IPS-NIHi11 (cell line): ENCODE data around the gene GAS2L2.

Experiments
- DNase-seq: peaks from one replicate; pipeline ENCODE4 v3.0.0; 2012; ENCODE audit warnings: mixed read lengths, low spot score

GAS2L2 gene

DNA sequence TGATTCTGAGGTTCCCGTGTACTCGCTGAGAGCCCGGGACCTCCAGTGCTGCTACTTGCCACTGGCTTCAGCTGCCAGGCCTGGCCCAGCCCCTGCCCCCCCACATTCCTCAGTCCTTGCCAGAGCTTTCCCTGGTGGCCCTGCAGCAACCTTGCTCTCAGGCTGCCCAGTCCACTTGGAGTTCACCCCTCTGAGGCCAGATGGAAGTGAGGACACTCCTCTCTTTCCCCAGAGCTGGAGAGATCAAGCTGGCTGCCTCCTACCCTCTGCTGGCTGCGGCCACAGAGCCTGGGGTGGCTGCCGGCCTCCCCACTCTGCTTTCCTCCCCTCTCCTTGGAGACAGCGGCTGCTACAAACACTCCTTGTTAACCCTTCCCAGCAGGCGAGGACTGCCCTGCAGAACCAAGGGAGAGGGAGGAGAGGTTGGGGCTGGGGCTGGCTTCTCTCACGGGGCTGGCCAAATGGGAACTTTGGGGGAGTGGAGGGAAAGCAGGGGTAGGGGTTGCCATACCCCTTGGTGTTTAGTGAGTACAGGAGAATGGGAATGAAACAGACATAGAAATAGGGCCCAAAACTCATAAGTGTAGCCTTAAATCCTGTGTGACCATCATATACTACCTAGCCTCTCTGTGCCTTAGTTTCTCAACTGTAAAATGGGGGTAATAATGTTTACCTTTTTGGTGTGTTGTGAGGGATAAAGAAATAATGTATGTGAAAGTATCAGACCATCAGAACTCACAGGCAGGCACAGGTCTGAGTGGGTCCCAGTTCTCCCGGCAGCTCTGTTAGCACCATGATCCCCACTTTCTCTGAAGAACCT is at the start of gene GAS2L2:
Gene GAS2L2 (minus strand): TSS at position 295 of the 820 bp plus-strand sequence. CDS start 389 bp downstream, outside the sequence.
- DNase-seq: no peak

GRCh38 chr17:35801583-35802224 is 48.7 kb upstream of the GAS2L2 start:
- no peak for DNase-seq

DNA sequence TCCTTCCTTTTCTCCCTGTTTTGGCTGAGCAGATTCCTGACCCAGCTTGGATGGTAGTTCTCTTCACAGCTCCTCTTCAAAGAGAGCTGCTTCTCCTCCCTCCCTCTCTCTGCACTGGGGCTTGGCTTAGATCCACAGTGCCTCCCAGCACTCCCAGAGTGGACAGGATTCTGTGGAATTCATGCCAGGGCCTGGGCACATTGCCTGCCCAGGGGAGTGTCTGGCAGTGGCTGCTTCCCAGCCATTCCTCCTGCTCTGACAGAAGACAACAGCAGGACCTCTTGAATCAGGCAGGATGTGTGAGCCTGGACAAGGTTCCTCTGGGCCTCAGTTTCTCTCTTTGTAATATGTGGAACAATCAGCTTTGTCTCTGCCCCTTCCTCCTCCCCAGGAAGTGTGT is 46.9 kb upstream of the GAS2L2 start:
- DNase-seq: no peak

- DNase-seq: no peak
These were observed 44.9 kb upstream of the GAS2L2 start for GRCh38 chr17:35797918-35798317.

GRCh38 chr17:35797370-35797769 is 44.3 kb upstream of the GAS2L2 start:
- no peak for DNase-seq

- no peak for DNase-seq
These were observed 43.9 kb upstream of the GAS2L2 start for GRCh38 chr17:35796942-35797341.

GRCh38 chr17:35795871-35796265 is 42.8 kb upstream of the GAS2L2 start:
- DNase-seq: no peak

DNA sequence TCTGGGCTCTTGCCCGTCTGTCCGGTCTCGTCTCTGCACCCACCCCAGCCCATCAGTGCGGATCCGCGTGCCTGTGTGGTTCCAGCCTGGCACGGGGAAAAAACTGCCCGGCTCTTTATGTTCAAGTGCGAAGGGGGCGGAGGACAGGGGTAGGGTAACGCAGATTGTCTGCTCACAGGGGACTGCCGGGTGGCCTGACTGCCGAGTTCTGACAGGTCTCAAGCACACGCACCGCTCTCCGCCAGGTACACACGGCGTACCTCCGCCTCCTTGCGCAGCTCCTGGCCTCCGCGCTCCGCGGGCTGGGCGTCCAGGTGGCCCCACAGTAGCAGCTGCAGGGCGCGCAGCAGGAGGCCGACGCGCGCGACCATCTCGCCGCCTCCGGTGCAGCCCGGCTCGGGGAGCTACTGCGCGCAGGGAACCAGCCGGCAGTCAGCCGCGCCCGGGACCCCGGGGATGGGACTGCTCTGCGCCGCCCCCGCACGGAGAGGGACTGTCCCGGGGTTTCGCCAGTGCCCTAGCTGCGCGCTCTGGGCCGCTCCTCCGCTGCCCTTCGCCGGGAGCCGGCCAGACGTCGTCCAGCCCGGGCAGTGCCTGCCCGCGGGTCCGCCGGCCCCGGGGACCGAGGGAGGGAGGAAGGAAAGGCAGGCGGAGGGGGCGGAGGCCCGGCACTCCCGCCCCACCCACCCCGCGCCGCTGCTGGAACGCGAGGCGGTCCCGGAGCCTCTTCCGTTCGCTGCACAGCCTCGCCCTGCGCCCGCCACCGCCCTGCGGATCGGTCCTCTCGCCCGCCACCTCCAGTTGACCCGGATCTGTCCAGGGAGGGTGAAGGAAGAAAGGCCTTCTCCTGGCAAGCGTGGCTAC is 42.2 kb upstream of the GAS2L2 start, which contains the start of gene MMP28:
Gene MMP28 (minus strand): TSS at position 635 of the 864 bp plus-strand sequence. CDS start 264 bp downstream, at position 371.
- DNase-seq: peak; percentile 82

- DNase-seq: no peak
These were observed 40.2 kb upstream of the GAS2L2 start for GRCh38 chr17:35793257-35793656.

- no peak for DNase-seq
These were observed 38.8 kb upstream of the GAS2L2 start for GRCh38 chr17:35791681-35792350.

- no peak for DNase-seq
These were observed 37.8 kb upstream of the GAS2L2 start for GRCh38 chr17:35790841-35791240.

- DNase-seq: no peak
These were observed 35.7 kb upstream of the GAS2L2 start for GRCh38 chr17:35788477-35789368.

GRCh38 chr17:35786941-35787432 is 33.9 kb upstream of the GAS2L2 start:
- no peak for DNase-seq

- no peak for DNase-seq
These were observed 31.9 kb upstream of the GAS2L2 start for GRCh38 chr17:35784895-35785294.

- DNase-seq: no peak
These were observed 27.9 kb upstream of the GAS2L2 start for GRCh38 chr17:35780950-35781349.

GRCh38 chr17:35778641-35779196 is 25.7 kb upstream of the GAS2L2 start:
- no peak for DNase-seq

DNA sequence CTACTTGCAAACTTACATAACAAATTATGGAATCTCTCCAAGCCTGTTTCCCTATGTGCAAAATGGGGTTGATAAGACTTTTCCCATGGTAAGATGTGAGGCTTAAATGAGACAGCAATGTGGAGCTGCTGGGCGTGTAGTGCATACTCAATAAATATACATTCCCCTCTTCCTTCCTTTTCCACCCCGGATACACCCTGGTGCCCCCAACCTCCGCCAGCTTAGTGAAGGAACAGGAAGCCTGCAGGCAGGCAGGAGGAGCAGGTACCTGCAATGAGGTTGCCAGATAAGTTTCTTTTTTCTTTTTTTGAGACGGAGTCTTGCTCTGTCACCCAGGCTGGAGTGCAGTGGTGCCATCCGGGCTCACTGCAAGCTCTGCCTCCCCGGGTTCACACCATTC is 22.5 kb upstream of the GAS2L2 start:
- no peak for DNase-seq

DNA sequence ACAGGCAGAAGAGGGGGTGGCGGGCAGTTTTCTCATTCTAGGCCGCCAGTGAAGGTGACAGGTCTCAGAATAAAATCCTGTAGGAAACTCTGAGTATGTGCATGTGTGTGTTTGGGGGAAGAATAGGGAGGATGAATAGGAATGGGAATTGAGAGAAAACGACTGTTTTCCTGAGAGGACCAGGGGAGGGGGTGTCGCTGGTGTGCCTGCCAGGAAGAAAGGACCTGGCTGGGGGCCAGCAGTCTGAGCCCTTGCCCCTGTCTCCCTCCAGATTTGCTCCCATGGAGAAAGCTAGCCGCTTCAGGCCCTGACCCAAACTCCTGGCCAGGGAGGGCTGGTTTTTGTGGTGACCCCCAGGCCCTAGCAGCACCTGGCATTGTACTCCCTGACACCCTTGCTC is 22.0 kb upstream of the GAS2L2 start:
- DNase-seq: no peak

DNA sequence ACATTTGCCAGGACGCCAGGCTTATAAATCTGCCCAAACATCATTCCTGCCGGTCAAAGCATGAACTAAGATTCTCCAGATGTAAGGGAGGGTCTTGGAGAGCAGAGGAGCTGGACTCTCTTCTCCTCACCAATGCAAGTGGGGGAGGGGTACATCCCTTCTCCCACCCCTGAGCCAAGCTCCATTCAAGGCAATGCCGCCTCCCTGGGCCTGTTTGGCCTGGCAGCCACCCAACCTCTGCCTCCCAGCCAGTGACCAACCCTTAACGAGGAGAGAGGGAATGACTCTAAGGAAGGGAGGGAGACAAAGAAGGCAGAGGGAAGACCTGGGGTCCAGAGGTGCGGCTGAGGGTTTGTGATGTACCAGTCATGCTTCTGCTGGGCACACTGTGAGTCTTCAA is 21.5 kb upstream of the GAS2L2 start:
- DNase-seq: no peak

DNA sequence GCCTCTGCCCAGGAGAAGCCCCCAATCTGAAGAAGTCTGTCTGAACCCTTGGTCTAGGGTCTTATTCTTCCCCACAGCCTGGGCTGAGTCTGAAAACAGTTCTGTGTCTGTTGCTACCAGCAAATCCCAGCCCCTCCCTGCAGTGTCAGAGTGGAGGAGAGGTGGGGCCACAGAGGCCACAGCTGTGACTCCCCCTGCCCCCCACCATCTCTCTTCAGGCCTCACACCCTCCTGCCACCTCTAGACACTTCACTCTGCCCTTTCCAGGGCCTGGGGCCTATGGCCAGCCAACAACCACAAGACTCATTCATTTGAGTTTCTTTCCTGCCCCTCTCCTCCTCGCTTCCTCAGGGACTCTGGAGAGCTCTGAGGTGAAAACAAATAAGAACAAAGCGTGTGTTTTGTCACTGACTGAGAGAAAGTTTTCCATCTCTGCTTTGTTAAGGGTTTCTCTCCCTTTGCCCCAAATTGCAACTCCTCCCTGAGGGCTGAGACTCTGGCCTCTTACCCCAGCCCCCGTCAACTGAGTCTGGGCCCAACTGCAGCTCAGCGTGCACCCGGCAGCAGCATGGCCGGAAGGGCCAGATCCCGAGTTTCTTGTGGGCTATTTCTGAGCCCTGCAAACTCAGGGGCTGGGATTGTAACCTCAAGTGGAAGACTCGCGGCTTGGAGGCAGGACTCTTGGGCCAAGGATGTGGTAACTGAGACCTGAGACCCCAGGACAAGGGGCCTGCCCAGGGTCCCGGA is 20.8 kb upstream of the GAS2L2 start:
- DNase-seq: no peak
